GM18907 (cell line): Measurements from ENCODE around the gene RRAS2.
"Not testable (repeated sequence)": the region's sequence is repeated elsewhere in the genome, so short reads cannot be mapped to it uniquely, and the experiment has no call there.

Experiments
- ATAC-seq: cut with Tn5 transposase; IDR thresholded peaks from one replicate; pipeline ENCODE4 v1.9.1; 2021; ENCODE audit warnings: mild to moderate bottlenecking, moderate library complexity; ENCODE audit not compliant: unreplicated experiment

RRAS2 gene

GRCh38 chr11:14308897-14309387, 50.0 kb downstream of the RRAS2 start:
- ATAC-seq, result peak; percentile 37

DNA sequence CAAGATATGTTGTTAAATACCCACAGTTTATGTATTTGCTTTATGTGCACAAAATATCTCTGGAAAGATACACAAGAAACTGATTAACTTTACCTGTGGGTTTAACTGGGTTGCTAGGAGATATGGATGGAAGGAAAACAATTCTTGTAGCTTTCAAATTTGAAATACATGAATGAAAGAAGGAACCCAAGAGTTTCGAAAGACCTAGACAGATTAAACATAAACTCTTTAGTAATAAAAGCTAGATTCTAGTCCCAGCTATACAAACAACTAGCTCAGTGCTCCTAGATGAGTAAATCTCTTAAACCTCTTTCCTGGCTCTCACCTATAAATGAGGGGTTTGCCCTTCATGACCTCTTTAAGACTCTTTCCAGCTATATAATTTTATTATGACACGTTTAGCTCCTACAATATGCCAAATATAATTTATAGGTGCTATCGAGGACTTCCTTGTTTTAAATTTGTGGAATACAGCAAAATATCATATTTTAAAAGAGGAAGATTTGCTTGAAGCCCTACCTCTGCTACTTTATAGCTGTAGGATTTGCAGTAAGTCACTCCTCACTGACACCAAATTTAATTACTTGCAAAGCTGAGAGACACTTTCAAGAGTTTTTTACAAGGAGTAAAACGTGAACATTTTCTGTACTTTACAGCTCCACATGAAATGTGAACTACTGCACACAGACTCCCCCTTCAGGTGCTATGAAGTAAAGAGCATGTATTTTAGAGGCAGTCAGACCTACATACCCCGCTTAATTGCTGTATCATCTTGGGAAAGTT, 50.7 kb downstream of the RRAS2 start:
- peak; percentile 52 for ATAC-seq

GRCh38 chr11:14306481-14306880, 52.5 kb downstream of the RRAS2 start:
- no peak for ATAC-seq

DNA sequence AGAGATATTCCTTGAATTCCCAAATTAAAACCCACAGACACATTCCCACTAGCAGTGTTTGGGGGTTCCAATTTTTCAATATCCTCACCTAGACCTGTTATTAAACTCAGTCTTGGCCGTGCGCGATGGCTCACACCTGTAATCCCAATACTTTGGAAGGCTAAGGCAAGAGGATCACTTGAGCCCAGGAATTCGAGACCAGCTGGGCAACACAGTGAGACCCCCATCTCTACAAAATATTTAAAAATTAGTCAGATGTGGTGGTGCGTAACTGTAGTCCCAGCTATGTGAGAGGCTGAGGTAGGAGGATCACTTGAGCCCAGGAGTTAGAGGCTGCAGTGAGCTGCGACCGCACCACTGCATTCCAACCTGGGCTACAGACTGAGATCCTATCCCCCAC, 53.3 kb downstream of the RRAS2 start:
- no peak for ATAC-seq

GRCh38 chr11:14304601-14305000, 54.4 kb downstream of the RRAS2 start:
- ATAC-seq, result no peak

- ATAC-seq, result peak; percentile 91
Measured at GRCh38 chr11:14300661-14301304, 58.2 kb downstream of the RRAS2 start.

DNA sequence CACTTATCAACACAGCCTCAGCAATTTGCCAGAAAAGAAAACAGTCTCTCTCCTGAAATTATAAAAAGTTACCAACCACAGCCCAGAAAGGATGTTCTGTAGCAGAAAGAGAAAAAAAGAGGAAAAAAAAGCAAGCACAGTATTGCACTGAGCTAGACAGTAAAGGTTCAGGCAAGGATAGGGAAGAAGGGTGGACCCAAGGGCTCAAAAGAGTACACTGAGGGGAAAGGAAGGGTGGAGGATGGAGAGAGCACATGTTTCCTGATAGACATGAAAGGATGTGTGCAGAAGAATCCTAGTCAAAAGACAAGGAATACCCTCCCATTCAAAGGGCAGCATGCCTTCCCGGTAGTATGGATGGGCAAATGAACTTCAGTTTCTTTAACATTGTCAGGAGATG, 59.1 kb downstream of the RRAS2 start:
- no peak for ATAC-seq

GRCh38 chr11:14290422-14290821, 68.6 kb downstream of the RRAS2 start:
- no peak for ATAC-seq

DNA sequence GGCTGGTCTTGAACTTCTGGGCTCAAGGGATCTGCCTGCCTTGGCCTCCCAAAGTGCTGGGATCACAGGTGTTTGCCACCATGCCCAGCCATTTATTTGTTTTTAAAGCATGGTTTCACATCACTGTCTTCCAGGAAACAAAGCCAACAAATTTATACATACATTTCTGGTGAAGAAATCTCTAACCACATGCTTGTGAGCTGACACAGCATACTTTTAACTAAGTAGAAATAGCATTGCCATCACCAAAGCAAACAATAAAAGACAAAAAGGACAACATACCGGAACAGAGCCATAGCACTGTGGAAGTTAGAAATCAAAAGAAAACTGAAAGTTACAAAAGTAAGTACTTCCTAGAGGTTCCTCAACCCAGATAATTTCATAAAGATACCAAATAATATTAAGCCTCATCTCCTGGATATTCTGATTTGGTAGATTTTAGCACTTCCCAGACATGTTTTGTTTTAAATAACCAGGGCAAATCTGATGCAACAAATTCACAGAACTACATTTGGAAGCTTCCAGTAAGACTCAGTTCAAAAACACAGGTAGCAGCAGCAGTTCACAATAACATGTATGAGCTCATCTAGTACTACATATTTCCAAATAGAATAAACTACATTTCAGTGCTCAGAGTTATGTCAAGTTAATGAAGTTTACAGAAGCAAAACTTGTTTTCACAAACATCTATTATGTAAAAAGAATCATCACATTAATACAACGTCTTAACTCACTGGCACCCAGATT, 70.6 kb downstream of the RRAS2 start:
- no peak for ATAC-seq

- ATAC-seq, result not testable (repeated sequence)
Measured at GRCh38 chr11:14278869-14279268, 80.1 kb downstream of the RRAS2 start.

- no peak for ATAC-seq
Measured at GRCh38 chr11:14275076-14275475, 83.9 kb downstream of the RRAS2 start.

GRCh38 chr11:14273895-14274294, 85.1 kb downstream of the RRAS2 start:
- ATAC-seq, result no peak

DNA sequence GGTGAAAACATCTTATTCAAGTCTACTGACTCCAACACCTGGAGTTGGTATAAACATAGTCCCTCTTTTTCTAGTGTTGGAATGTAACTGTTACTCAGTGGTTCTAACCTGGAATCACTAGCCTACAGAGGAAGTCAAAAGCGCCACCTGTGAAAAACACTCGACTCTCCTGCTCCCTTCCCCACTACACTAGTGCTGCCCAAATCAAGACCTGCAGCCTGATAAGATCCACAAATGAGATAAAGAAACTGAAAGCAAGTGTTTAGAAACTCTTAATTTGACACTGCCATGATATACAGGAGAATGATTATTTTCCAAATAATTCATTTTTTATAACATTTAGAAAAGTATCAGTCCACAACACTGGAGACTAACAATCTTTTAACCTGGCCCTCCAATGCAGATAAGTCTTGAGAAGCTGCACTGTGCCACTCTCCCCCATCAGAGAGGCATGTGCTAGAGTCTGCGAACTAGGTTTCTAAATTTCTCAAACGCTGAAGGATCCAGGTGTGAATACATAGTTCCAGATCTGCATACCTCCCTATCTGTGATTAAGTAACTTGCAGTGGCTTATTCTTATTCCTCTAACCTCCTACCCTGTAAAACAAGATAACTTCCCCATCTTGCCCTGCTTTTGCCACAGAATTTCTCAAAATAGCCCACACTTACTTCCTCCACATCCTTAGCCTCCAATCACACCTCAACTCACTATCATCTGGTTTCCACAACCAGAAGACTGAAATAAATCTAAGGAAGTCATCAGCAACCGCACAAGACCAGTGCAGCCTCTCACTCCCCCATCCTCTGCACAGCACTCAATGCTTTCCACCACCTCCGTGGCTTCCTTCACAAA, 88.1 kb downstream of the RRAS2 start:
- ATAC-seq, result peak; percentile 79

DNA sequence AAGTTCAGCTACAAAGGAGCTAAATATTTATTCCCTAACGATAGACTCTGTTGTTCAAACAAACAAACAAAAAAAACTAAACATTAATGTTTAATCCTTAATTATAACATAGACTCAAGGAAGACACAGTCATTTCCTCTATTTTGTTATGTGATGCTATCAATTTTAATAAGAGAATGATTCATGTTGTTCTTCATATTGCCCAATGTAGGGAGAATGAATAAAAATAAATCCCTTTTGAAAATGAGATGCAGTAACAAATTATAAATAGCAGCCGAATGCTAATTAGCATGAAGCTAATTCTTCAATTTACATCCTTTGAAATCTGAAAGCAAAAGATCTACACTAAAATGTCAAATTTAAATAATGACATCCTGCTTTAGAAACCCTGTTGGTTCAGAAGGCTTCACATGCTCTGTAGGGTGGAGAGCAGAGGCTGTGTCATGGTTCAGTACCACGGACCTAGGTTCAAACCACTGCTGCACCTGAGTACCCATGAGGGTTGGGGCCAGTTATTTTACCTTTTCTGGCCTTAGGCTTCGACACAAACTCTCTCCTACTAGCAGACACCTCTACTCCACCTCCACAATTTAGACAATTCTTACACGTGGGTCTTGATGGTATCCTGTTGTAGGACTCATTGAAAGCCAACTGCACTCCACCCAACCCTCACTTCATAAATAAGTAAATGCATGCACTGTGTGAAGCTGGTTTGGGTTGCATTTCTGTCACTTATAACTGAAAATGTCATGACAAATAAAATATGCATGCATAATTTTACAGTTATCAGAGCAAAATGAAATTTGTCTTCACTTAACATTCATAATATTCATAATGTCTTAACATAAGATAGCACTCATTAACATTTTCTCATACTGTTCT, 89.0 kb downstream of the RRAS2 start:
- ATAC-seq, result peak; percentile 49

DNA sequence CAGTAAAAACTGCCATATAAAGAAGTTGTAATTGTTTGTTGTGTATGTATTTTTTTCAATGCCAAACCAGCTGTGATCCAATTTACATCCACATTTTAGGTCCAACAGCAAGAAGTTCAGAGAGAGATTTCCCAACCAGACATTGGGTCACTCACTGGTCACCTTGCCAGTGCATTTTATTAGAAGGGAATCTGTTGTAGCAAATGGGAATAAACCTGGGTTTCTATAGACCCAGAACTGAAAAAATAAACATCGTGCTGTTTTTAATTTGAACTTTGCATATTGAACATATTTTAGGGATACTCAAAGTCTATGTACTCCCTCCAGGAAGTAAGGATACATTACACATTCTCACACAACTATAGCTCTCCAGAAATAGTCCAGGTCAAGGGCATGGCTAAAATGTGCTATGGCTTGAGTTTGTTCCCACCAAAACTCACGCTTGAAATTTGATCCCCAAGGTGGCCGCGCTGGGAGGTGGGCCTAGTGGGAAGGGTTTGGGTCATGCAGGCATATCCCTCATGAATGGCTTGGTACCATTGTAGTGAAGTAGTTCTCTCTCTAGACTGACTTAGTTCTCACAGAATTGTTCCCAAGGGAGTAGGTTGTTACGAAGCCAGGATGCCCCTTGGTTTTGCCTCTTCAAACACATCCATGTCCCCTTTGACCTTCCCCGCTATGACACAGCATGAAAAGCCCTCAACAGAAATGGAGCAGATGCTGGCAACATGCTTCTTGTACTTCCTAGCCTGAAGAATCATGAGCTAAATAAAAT, 90.9 kb downstream of the RRAS2 start:
- ATAC-seq, result no peak

GRCh38 chr11:14266622-14267021, 92.4 kb downstream of the RRAS2 start:
- ATAC-seq, result no peak

DNA sequence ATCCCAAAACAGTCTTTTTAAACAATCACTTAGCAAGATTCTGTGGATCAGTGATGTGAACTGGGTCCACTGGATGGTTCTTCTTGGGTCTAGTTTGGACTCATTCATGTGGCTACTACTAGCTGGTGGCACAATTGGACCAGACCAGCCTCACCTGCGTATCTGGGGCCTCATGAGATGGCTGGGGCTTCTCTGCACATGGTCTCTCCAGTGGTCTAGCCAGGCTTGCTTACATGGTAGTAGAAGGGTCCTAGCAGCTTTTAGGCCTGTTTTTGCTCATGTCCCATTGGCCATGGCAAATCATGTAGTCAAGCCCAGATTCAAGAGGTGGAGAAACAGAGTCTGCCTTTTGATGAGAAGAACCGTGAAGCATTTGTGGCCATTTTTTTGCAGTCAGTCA, 94.0 kb downstream of the RRAS2 start:
- ATAC-seq, result no peak

DNA sequence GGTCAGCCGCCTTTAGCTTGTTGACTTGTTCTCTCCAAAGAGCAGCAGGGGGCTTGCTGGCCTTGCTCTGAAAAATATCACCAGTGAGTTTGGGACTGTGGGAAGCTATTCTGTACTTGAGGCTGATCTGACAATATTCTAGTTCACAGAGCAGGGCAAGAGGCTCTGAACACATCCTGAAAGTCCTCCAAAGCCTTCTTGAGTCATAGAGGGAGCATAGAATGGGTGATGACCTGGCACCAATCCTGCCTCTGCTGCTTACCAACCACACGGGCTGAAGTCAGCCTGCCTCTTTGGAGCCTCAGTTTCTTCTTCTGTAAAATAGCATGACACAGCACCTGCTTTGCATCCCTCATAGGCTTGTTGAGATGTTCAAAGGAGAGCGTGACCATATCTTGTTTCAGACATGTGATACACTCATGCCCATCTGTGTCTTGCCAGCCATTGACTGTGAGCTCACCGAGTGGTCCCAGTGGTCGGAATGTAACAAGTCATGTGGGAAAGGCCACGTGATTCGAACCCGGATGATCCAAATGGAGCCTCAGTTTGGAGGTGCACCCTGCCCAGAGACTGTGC, 96.6 kb downstream of the RRAS2 start:
- no peak for ATAC-seq

- ATAC-seq, result no peak
Measured at GRCh38 chr11:14261066-14261465, 97.9 kb downstream of the RRAS2 start.
